GM18873 (cell line): Measurements from ENCODE around the gene TAF15.
A peak's percentile ranks its signal among the peaks of the same experiment; 100 is the strongest.

ENCODE experiments used
- ATAC-seq: cut with Tn5 transposase; IDR thresholded peaks from one replicate; pipeline ENCODE4 v1.9.1; 2021; ENCODE audit warnings: mild to moderate bottlenecking, moderate library complexity, moderate number of reproducible peaks; ENCODE audit not compliant: unreplicated experiment, low FRiP score

The TAF15 gene

DNA sequence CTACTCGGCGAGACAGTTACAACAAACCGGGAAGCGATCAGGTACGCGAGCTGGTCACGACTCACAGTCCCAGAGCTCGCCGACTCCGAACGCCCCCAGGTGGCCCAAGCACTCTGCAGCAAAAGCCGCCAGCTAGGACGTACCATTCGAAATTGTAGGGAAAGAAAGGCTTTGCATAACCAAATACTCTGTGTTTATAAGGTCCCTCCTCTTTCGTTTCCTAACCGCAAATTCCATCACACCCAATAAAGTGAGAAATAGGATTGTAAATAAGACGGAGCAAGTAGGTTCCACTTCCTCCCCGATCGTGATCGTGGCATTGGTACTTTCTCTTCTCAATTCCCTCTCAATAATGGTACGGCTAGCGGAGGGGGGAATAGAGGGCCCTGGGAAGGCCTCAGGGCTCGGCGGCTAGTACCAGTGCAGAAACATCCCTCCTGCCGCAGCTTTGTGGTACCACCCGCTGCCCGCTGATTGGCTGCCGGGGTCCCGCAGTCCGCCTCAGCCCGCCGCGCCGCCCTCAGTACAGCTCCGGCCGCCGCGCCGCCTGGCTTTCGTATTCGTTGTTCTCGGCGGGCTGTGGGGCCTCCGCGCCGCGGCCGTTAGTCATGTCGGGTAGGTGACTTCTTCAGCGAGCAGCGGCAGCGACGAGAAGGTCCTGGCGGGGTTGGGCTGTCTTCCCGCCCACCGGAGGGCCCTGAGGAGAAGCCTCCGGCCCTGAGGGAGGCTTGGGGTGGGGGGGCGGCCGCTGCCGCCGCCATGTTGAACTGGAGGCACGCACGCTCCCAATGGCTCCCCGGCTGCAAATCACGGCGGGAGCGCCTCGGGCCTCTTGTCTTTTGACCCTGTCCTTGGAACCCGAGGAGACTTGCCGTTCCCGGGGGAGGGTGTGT, at the start of gene TAF15:
Gene TAF15, plus strand, starts transcription at position 523 of the 893 bp plus-strand sequence. Its CDS starts 86 bp downstream, at position 609.
- peak; percentile 88 for ATAC-seq

DNA sequence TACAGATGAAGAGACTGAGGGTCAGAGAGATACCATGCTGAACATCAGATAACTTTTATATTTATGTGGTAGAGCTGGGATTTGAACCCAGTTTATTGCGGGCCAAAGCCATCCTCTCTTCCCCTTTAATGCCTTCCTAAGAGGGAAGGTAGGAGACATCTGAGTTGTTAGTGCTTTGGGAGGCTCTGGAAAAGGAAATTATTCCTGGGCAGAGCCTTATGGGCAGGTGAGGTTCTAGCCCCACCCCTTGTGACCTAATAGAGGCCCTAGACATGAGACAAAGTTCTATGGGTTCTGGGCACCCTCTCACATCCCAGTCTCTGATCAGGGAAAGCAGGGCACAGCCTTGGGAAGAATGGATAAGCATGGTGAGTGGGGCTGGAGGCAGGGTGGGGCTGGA, 48.7 kb upstream of the TAF15 start, which contains the start of gene C17orf50:
Gene C17orf50, plus strand, starts transcription at position 301 of the 400 bp plus-strand sequence. Its CDS starts 55 bp downstream, at position 356.
- ATAC-seq: no peak

DNA sequence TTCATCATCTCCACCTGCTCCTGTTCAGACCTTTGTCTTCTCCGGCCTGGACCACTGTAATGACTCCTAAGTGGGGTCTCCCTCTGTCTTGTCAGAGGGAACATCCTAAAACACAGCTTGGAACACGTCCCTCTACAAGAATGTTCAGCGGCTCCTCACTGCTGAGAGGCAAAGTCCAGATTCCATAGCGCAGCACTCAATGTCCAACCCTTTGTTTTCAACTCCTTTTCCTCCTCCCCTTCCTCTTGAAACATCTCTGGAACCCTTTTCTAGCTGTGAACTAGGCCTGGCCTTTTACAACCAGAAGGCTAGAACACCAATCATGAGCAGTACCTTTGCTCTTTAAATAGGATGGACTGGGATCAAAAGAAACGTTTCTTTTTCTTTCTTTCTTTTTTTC, 47.7 kb upstream of the TAF15 start:
- no peak for ATAC-seq

DNA sequence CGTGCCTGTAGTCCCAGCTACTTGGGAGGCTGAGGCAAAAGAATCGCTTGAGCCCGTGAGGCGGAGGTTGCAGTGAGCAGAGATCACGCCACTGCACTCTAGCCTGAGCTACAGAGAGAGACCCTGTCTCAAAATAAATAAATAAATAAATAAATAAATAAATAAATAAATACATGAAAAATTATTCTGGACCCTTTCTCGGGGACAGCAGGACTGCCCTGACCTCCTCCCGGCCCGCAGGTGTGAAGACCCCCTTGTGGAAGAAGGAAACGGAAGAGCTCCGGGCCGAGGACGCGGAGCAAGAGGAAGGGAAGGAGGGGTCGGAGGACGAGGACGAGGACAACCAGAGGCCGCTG, 45.5 kb upstream of the TAF15 start:
- ATAC-seq: no peak

DNA sequence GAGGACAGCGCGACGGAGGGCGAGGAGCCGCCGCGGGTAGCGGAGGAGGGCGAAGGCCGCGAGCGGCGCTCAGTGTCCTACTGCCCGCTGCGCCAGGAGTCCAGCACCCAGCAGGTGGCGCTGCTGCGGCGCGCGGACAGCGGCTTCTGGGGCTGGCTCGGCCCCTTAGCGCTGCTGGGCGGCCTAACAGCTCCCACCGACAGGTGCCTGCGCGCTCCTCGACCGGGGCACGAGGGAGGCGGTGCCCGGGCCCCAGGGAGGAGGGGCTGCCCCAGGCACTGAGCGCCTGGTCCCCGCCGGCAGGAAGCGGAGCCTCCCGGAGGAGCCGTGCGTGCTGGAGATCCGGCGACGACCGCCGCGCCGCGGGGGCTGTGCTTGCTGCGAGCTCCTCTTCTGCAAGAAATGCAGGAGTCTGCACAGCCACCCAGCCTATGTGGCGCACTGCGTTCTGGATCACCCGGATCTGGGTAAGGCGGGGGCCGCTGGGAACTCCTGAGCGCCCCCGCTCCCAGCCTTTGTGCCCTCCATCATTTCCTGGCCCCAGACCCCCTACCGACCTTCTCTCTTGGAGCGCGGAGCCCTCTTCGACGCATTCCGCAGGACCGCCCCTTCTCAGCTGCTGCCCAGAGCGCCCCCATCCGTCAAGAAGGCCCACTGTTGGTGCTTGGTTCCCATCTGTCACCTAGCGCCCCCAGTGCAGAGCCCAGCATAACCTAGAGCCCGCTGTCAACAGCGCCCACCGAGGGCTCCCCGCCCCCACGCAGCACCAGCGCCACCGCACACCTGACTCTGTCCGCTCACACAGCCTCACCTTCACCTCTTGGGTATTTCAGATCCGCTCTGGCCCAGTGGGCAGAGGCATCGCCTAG, 44.9 kb upstream of the TAF15 start:
- peak; percentile 62 for ATAC-seq

DNA sequence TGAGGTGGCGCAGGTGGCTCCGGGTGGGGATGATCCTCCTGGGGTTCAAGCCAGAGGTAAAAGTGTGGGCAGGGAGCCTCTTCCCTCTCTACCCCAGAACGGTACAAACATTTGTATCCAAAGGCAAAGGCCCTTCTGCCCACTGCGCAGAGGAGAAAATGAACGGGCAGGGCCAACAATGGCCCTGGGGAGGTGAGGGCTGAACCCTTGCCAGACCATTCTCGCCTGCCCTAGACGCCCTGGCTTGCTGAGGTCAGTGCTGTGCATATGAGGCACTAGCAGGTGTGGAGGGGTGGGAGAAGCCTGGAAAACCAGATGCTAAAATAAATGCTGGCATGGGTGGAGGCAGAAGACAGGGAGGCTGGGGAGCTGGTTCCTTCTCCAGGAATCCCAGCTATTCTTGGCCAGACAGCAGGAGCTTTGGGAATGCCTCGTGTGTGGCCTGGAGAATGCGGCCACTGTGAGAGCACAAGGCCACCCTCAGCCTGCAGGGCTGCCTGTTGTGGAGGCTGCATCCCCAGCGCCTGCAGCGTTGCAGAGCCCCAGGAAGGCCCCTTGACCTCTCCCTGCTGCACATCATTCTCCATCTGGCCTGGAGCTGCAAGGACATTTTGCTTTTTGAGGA, 44.1 kb upstream of the TAF15 start:
- no peak for ATAC-seq

DNA sequence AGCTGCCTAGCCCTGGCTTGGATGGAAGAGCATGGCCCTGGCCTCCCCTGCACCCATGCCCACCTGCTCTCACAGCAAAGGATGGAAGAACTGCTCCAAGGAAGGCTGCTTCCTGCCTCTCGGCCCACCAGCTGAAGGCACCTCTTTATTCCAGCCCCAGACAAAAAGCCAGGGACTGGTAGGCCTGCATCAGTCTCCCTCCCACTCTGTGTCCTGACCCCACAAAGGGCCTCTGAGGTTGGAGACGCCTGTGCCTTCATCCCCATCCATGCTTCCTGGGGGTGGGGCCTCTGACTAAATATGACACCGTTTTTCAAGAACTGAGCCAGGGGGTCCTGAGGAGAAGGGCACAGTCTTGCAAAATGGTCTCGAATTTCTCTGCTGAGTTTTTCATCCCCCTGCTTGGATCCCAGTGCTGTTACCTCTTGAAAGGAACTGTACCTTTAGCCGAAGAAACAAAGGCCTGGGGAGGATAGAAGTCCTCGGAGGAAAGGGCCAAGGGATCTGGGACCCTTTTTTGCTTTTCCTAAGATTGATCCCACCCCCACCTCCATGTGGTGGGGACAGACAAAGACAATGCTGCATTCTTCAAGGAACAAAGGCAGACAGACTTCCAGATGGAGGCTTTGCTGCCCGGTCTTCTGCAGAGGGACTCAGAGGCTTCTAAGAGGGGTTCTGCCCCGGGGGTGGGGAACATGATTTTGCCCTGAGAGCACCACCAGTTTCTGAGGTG, 43.4 kb upstream of the TAF15 start:
- no peak for ATAC-seq

DNA sequence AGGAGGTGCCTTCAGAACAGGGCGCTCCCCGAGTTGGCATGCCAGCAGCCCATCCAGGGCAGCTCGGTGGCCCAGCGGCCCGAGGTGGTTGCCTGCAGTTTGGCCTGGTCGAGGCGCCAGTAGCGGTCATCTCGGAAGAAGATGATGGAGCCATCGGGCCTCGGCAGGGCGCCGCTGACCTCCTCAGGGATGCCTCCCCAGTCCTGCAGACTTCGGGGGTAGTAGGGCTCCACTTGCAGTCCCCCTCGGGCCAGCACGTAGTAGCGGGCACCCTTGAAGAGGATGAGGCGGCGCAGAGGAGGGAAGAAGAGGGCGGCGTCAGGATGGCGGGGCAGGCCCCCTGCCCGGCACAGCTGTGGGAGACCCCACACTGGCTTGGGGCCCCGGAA, 42.8 kb upstream of the TAF15 start:
- ATAC-seq: no peak

DNA sequence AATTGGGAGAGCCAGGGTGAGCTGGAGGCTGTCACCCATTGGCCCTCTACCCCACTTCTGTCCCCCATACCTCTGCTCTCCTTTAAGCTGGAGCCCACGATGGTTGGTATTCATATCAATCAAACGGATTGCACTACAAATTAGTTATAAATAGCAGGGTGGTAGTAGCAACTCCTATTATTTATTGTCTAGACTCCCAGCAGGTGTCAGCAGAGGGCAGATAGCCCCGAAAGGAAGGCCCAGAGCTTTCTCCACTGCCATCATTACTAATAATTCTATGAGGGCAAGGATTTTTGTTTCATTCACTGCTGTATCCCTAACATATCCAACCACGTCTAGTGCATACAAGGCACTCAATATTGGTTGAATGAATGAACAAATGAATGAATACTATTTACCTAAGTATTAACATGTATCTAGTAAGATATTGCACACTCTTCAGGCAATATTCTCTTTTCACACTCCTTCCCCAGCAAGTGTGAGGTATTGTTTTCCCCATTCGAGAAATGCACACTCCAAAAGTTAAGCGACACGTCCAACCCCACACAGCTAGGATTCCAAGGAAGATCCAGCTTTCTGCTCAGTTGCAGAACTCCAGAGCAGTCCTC, 42.3 kb upstream of the TAF15 start:
- ATAC-seq: no peak

DNA sequence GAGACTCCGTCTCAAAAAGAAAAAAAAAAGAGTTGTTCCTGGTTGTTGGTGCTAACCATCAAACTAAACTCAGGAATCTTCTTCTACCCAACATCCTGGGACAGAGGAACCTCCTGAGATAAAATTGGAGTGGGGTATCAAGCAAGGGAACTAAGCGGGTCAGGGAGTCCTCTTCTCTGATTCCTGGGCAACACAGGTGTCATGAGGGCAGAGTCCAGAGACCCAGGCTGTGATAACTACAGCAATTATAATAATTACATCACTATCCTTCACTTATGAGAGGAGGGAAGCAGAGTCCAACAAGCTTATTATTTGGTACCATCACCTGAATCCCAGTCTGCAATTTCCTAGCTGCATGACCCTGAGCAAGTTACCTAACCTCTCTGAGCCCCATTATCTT, 40.5 kb upstream of the TAF15 start:
- ATAC-seq: no peak

DNA sequence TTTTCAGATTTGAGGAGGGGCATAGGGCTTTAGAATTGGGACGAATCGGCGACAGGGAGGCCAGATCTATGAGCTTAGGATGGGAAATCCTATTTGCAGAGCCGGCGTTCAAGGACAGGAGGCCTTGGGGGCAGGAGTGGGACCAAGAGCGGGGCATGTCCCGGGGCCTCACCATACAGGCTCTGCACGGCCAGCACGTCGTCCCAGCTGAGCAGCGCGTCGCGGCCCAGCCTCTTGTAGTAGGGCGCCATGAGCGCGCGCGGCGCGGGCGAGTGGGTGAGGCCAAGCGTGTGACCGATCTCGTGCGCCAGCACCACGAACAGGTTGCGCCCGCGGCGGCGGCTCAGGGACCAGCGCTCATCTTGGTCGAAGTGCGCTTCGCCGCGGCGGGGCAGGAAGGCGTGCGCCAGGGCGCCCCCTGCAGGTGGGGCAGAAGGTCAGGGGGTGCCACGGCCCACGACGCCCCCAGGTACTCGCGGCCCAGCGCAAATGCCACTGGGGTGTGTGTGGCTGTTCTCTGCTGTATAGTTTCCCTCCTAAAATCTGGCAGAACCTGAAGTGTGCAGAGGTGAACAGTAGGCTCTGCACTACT, 39.3 kb upstream of the TAF15 start:
- no peak for ATAC-seq

DNA sequence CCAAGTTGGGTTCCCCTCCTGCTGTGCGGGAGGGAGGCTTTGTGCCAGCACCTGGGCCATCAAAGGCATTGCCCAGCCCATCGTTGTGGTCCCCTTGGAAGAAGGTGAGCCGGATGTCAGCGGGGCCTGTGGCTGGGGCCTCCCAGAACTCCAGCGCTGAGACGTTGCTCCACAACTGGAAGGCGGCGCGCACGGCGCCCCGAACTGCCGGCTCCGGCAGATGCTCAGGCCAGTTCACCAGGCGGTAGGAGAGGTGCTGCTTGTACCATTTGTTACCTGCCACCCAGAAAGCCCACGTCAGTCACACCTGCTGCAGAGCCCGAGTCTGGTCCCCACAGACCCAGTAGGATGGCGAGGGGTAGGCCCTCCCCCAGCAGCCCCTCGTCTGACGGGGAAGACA, 36.2 kb upstream of the TAF15 start:
- ATAC-seq: no peak

DNA sequence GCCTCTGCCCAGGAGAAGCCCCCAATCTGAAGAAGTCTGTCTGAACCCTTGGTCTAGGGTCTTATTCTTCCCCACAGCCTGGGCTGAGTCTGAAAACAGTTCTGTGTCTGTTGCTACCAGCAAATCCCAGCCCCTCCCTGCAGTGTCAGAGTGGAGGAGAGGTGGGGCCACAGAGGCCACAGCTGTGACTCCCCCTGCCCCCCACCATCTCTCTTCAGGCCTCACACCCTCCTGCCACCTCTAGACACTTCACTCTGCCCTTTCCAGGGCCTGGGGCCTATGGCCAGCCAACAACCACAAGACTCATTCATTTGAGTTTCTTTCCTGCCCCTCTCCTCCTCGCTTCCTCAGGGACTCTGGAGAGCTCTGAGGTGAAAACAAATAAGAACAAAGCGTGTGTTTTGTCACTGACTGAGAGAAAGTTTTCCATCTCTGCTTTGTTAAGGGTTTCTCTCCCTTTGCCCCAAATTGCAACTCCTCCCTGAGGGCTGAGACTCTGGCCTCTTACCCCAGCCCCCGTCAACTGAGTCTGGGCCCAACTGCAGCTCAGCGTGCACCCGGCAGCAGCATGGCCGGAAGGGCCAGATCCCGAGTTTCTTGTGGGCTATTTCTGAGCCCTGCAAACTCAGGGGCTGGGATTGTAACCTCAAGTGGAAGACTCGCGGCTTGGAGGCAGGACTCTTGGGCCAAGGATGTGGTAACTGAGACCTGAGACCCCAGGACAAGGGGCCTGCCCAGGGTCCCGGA, 35.4 kb upstream of the TAF15 start:
- no peak for ATAC-seq

DNA sequence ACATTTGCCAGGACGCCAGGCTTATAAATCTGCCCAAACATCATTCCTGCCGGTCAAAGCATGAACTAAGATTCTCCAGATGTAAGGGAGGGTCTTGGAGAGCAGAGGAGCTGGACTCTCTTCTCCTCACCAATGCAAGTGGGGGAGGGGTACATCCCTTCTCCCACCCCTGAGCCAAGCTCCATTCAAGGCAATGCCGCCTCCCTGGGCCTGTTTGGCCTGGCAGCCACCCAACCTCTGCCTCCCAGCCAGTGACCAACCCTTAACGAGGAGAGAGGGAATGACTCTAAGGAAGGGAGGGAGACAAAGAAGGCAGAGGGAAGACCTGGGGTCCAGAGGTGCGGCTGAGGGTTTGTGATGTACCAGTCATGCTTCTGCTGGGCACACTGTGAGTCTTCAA, 34.8 kb upstream of the TAF15 start:
- no peak for ATAC-seq

DNA sequence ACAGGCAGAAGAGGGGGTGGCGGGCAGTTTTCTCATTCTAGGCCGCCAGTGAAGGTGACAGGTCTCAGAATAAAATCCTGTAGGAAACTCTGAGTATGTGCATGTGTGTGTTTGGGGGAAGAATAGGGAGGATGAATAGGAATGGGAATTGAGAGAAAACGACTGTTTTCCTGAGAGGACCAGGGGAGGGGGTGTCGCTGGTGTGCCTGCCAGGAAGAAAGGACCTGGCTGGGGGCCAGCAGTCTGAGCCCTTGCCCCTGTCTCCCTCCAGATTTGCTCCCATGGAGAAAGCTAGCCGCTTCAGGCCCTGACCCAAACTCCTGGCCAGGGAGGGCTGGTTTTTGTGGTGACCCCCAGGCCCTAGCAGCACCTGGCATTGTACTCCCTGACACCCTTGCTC, 34.2 kb upstream of the TAF15 start:
- ATAC-seq: no peak

DNA sequence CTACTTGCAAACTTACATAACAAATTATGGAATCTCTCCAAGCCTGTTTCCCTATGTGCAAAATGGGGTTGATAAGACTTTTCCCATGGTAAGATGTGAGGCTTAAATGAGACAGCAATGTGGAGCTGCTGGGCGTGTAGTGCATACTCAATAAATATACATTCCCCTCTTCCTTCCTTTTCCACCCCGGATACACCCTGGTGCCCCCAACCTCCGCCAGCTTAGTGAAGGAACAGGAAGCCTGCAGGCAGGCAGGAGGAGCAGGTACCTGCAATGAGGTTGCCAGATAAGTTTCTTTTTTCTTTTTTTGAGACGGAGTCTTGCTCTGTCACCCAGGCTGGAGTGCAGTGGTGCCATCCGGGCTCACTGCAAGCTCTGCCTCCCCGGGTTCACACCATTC, 33.7 kb upstream of the TAF15 start:
- no peak for ATAC-seq

DNA sequence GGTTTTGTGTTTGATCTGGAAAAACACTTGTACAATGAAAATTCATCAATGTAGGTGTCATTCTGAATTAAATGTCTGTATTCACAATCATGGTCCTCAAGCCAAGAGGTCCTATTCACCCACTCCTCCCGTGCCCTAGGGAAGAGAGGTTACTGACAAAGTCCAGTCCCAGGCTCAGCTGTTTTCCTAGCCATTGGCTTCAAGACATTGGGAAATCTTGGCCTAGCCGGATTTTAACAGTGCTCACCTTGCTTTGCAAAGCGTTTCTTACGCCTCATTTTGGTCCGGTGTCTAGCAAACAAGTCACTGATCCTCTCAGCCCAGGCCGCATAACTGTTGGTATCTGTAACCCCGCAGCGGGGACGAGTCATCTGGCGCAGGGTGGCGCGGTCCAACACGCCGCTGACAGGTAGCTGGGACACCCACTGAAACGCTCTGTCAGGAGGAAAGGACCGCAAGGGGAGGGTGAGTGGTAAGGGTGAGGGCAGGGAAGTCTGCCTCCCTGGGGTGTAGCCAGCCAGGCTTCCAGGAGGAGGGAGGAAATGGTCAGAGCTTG, 30.6 kb upstream of the TAF15 start:
- ATAC-seq: no peak

DNA sequence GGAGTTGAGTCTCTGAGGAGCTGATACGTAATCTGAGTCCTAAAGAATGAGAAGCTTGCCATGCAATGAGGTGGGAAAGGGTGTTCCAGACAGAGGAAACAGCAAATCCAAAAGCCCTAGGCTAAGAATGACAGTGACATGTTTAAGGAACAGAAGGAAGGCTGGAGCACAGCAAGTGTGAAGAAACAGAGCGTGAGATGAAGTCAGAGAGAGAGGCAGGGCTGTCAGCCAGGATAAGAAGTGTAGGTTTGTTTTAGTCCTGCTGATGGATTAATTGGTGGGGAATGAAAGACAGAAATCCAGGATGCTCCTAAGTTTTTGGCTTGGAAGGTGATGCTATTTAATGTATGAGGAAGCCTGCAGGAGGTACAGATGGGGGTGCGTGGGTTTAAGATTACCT, 28.3 kb upstream of the TAF15 start:
- ATAC-seq: no peak

DNA sequence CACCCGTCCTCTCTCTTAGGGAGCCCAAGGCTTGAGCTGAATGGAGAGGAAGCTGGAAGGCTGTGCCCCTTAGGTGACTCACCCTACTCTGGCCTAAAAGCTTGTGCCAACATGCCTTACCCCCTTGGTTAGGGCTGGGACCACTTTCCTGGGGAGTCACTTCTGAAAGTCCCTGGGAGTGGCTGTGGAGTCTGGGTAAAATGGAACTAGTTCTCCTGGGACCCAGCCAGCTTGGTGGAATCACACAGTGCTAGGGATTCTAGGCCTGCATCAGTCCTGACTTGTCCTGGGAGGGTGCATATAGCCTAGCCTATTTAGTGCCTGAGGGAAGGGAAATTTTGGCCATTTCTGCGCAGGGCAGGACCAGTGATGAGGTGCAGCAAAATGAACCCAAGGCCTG, 24.4 kb upstream of the TAF15 start:
- ATAC-seq: no peak
